GM13977 (cell line): ENCODE data around the gene AGFG2.
"Not testable (repeated sequence)": the region's sequence is repeated elsewhere in the genome, so short reads cannot be mapped to it uniquely, and the experiment has no call there.

ENCODE experiments used
- DNase-seq: peaks from one replicate; pipeline ENCODE4 v3.0.0; 2012; ENCODE audit warnings: low spot score
- CTCF ChIP-seq: IDR thresholded peaks from 2 replicates; pipeline ENCODE4 v1.5.1; 2012; ENCODE audit warnings: mild to moderate bottlenecking, control low read depth; ENCODE audit not compliant: insufficient read depth; ENCODE audit errors: extremely low read depth, missing control alignments
- in situ Hi-C: fragments of 300-500 bp; cut with MboI; formaldehyde crosslinking; loops from one replicate; pipeline ENCODE4 v1.12.0; 2022; ENCODE audit warnings: low sequenced_read_pairs, low pct_unique_long_range_greater_than_20kb, mixed read lengths, inconsistent platforms; ENCODE audit not compliant: unreplicated experiment

AGFG2 gene

GRCh38 chr7:100546129-100546925, 7.3 kb downstream of the AGFG2 start:
- no peak for DNase-seq
- in situ Hi-C loops, result no loop called here
- no peak for TF ChIP-seq CTCF

GRCh38 chr7:100546926-100547800, 8.2 kb downstream of the AGFG2 start:
- in situ Hi-C loops, result no loop called here
- no peak for TF ChIP-seq CTCF
- DNase-seq, result no peak

- DNase-seq, result no peak
- no peak for TF ChIP-seq CTCF
- in situ Hi-C loops, result no loop called here
These were observed 8.9 kb downstream of the AGFG2 start for GRCh38 chr7:100547872-100548271.

- DNase-seq, in situ Hi-C loops: not testable (repeated sequence)
These were observed 9.4 kb downstream of the AGFG2 start for GRCh38 chr7:100548446-100548845.

GRCh38 chr7:100552532-100552931, 13.5 kb downstream of the AGFG2 start:
- no peak for TF ChIP-seq CTCF
- no peak for DNase-seq
- in situ Hi-C loops, result no loop called here

- in situ Hi-C loops, result no loop called here
- TF ChIP-seq CTCF, result no peak
- no peak for DNase-seq
These were observed 14.0 kb downstream of the AGFG2 start for GRCh38 chr7:100553032-100553431.

- DNase-seq, result no peak
- in situ Hi-C loops, result loop anchor here (5.0 kb wide), 1 partner anchor 68 kb away; no protein-coding TSS in a partner anchor
- TF ChIP-seq CTCF, result no peak
These were observed 16.7 kb downstream of the AGFG2 start for GRCh38 chr7:100555701-100556100.
